Ectodermal cell (in vitro differentiated cells): ENCODE measurements around the gene TMEM203.
"Not testable (repeated sequence)": the region's sequence is repeated elsewhere in the genome, so short reads cannot be mapped to it uniquely, and the experiment has no call there.

Experiments
- H3K27ac ChIP-seq: 2 replicates; pipeline ENCODE4 v1.7.0; 2013; ENCODE audit warnings: mild to moderate bottlenecking, low read depth, low read length; ENCODE audit not compliant: insufficient read depth, poor library complexity, severe bottlenecking
- H3K27me3 ChIP-seq: 2 replicates; pipeline ENCODE4 v1.7.0; 2013; ENCODE audit warnings: mild to moderate bottlenecking, low read length; ENCODE audit not compliant: insufficient read depth, control insufficient read depth, poor library complexity, severe bottlenecking
- H3K36me3 ChIP-seq: one replicate; pipeline ENCODE4 v1.7.0; 2013; ENCODE audit warnings: low read length; ENCODE audit not compliant: control insufficient read depth, insufficient read depth
- H3K4me1 ChIP-seq: one replicate; pipeline ENCODE4 v1.7.0; 2013; ENCODE audit warnings: low read length; ENCODE audit not compliant: control insufficient read depth, insufficient read depth
- H3K4me3 ChIP-seq: 2 replicates; pipeline ENCODE4 v1.7.0; 2013; ENCODE audit warnings: low read depth, low read length, control low read depth; ENCODE audit not compliant: insufficient read depth
- H3K9me3 ChIP-seq: 2 replicates; pipeline ENCODE4 v1.7.0; 2013; ENCODE audit warnings: mild to moderate bottlenecking, low read length, moderate library complexity; ENCODE audit not compliant: control insufficient read depth
- WGBS, 2 experiments: methylation state at CpG; one replicate each; pipeline ENCODE4 v1.1.7; 2013; ENCODE audit warnings: missing lambda C conversion rate in 2 of 2; 5-methylcytosine and 5-hydroxymethylcytosine counted together

Gene TMEM203

DNA sequence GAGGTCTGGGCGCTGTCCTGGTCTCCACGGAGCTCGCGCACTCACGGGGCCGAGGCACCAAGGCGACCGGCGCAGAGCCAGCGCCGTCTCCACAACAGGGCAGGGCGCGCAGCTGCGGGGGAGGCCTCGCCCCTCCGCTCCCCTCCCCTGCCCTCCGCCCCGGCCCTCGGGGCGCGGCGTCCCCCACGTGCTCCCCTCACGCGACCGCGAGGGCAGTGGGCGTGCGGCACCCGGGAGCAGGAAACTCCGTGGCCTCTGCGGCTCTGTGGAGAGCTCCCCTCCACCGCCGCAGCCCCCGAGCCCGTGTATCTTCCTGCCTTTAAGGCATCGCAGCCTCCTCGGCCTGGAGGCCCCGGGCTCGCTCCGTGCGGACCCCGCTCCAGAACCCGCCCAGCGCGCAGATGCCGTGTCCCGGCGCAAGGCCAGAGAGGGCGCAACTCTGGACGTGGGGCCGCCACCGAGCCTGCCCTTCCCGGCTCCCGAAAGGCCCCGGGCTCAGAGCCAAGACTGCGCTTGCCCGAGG, 34.9 kb upstream of the TMEM203 start:
- Histone ChIP-seq H3K4me1 (peaks cover 50% of the 10 kb centered on the region), H3K27ac (peak overlapping the region; percentile 91), H3K36me3 (peaks cover 7% of the 10 kb centered on the region), H3K4me3 (peak overlapping the region; percentile 81), H3K27me3 (no peaks in the 10 kb centered on the region), H3K9me3 (no peaks in the 10 kb centered on the region)
- 0% methylated on average over 58 of the region's 58 CpGs for WGBS, 2 experiments

- peak overlapping the region; percentile 81 for H3K4me3 ChIP-seq
- peak overlapping the region; percentile 91 for H3K27ac ChIP-seq
- not testable (repeated sequence) for H3K9me3 ChIP-seq, H3K27me3 ChIP-seq, H3K36me3 ChIP-seq
- WGBS, 2 experiments: 64 to 65% methylated on average over 27 of the region's 27 CpGs
- H3K4me1 ChIP-seq: peaks cover 50% of the 10 kb centered on the region
These were observed 34.2 kb upstream of the TMEM203 start for GRCh38 chr9:137239541-137240200.

GRCh38 chr9:137237759-137238726, 32.6 kb upstream of the TMEM203 start:
- Histone ChIP-seq H3K9me3 (no peaks in the 10 kb centered on the region), H3K27me3 (no peaks in the 10 kb centered on the region), H3K4me1 (peaks cover 38% of the 10 kb centered on the region), H3K27ac (no peak overlapping the region), H3K4me3 (peak overlapping the region; percentile 1), H3K36me3 (peaks cover 4% of the 10 kb centered on the region)
- 76% methylated on average over 13 of the region's 13 CpGs for WGBS, 2 experiments

DNA sequence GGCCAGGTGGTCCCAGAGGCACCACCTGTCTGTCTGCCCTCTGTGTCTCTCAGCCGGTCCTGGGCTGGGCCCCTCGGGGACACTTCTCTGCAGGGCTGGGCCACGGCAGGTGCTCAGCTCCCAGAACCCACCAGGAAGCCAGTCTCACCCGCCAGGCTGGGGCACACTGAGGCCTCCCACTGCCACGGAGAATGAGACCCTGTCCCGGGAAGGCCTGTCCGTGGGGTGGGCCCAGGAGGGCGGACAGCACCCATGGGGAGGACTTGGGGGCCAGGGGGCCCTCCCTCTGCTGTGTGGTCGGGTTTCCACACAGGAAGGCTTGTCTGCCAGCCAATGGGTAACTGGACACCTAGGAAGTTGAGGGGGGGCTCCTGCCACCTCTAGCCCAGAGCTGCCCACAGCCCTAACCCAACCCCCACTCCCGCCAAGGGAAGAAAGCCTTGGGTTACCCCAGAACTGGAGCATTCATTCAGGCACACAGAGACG, 31.5 kb upstream of the TMEM203 start:
- no peaks in the 10 kb centered on the region for H3K36me3 ChIP-seq
- H3K9me3 ChIP-seq: no peaks in the 10 kb centered on the region
- 64 to 65% methylated on average over 11 of the region's 11 CpGs for WGBS, 2 experiments
- H3K27ac ChIP-seq: no peak overlapping the region
- peaks cover 30% of the 10 kb centered on the region for H3K4me1 ChIP-seq
- H3K27me3 ChIP-seq: no peaks in the 10 kb centered on the region
- H3K4me3 ChIP-seq: peak overlapping the region; percentile 6

DNA sequence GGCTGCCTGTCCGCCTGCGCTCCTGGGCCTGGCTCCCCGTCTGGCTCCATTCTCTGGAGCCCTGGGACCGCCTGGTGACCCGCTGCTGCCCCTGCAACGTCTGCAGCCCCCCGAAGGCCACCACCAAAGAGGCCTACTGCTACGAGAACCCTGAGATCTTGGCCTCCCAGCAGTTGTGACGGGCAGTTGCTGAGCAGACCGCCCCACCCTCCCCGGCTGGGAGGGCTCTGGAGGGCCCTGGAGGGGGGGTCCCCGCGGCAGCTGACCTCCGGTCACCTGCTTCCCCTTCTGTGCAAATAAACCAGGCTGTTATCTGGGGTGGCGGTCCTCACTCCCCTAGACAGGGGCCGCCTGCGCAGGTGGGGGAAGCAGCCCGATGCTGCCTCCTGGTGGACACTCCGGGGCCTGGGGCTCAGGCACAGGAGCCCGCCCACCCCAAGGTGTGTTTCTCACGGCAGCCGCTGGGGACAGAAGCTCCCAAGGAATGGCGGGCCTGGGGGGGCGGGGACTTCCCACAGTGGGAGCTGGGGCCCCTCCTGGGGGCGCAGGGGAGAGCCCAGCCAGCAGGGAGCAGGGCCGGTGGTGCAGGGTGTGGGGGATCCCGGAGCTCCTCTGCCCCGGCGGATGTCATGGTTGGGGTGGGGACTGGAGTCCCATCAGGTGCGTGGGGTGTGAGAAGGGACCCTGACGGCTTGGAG, 30.9 kb upstream of the TMEM203 start:
- Histone ChIP-seq H3K27me3 (no peaks in the 10 kb centered on the region), H3K9me3 (no peaks in the 10 kb centered on the region), H3K4me3 (peak overlapping the region; percentile 6), H3K4me1 (peaks cover 29% of the 10 kb centered on the region), H3K36me3 (no peaks in the 10 kb centered on the region), H3K27ac (no peak overlapping the region)
- 30 to 33% methylated on average over 31 of the region's 31 CpGs for WGBS, 2 experiments

DNA sequence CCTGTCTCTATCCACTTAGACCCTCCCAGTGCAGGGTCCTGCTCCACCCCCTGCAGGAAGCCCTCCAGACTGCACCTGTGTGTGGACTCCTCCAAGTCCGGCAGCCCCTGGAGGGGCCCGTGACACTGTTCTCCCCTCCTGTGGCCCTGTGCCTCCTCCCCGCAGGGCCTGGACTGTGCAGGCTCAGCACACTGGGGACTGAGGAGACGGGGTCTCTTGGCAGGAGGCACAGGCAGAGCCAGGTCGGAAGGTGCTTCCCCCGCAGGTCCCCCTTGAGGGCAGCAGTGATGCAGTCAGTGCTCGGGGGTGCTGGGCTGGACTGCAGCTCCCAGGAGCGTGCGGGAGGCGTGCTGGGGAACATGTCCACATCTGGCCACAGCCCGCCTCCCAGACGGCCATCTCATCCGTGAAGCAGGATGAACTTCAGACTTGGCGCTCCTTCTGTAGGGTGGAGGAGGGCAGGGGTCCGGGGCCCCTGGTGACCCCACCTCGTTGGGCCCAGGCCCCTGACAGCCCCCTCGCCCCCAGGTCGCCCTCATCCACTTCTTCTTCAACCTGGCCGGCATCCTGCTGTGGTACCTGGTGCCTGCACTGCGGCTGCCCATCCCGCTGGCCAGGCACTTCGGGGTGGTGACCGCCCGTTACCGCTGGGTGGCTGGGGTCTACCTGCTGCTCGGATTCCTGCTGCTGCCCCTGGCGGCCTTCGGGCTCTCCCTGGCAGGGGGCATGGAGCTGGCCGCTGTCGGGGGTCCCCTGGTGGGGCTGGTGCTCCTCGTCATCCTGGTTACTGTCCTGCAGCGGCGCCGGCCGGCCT, 30.2 kb upstream of the TMEM203 start:
- no peaks in the 10 kb centered on the region for H3K9me3 ChIP-seq
- H3K4me1 ChIP-seq: peaks cover 29% of the 10 kb centered on the region
- WGBS, 2 experiments: 84 to 85% methylated on average over 35 of the region's 35 CpGs
- H3K27me3 ChIP-seq: no peaks in the 10 kb centered on the region
- no peaks in the 10 kb centered on the region for H3K36me3 ChIP-seq
- no peak overlapping the region for H3K27ac ChIP-seq
- no peak overlapping the region for H3K4me3 ChIP-seq

DNA sequence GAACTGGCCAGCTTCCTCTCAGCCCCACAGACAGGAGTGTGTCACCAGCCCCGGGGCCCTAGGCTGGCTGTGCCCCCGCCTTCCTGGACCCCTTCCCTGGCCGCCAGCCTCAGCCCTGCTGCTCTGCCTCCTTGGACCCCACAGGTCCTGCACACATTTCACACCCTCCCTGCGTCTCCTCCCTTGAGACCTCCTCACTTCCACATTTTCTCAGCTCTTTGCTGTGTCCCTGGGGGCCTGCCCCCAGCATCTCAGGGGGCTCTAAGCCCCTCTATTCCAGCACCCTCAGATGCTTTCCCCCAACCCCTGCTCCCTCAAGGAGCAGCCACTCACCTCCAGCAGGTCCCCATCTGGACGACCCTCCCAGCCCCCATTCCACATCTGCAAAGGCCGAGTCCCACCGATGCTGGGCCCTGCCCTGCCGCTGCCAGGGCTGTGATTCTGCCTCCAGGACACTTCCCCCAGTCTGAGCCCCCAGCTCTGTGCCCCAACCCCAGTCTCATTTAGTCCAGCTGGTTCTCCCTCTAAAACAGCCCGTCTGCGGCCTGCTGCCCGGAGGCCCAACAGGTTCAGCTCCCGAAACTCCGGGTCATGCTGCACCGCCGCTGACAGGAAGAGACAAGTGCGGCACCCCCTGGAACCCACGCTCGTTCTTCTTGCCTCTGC, 29.4 kb upstream of the TMEM203 start:
- no peaks in the 10 kb centered on the region for H3K27me3 ChIP-seq
- no peaks in the 10 kb centered on the region for H3K9me3 ChIP-seq
- H3K36me3 ChIP-seq: no peaks in the 10 kb centered on the region
- H3K27ac ChIP-seq: no peak overlapping the region
- H3K4me3 ChIP-seq: no peak overlapping the region
- peaks cover 29% of the 10 kb centered on the region for H3K4me1 ChIP-seq
- 83 to 88% methylated on average over 17 to 18 of the region's 18 CpGs for WGBS, 2 experiments

DNA sequence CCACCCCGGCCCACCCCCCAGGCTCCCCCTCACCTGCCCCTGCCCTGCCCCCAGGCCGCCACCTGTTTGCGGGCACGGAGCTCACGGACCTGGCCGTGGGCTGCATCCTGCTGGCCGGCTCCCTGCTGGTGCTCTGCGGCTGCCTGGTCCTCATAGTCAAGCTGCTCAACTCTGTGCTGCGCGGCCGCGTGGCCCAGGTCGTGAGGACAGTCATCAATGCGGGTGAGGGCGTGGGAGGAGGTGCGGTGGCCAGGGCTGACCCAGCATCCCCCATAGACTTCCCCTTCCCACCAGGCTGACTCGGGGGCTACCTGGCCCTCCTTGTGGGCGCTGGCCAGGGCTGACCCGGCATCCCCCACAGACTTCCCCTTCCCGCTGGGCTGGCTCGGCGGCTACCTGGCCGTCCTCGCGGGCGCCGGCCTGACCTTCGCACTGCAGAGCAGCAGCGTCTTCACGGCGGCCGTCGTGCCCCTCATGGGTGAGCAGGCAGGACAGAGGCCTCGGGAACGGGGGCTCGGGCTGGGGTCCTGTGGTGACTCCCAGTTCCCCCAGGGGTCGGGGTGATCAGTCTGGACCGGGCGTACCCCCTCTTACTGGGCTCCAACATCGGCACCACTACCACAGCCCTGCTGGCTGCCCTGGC, 28.7 kb upstream of the TMEM203 start:
- 89% methylated on average over 40 of the region's 40 CpGs for WGBS, 2 experiments
- H3K4me3 ChIP-seq: no peak overlapping the region
- H3K36me3 ChIP-seq: no peaks in the 10 kb centered on the region

More for the DNA sequence above, 28.7 kb upstream of the TMEM203 start:
- Histone ChIP-seq H3K9me3 (no peaks in the 10 kb centered on the region), H3K27me3 (no peaks in the 10 kb centered on the region), H3K27ac (no peak overlapping the region), H3K4me1 (peaks cover 27% of the 10 kb centered on the region)
